ENCODE results near the gene RHBDD1. TPM values are rescaled to one million over a fixed set of nuclear protein-coding genes. Genes with fewer than 3 reads are reported as not detected.
"Not testable (repeated sequence)": the region's sequence is repeated elsewhere in the genome, so short reads cannot be mapped to it uniquely, and the experiment has no call there.

The RHBDD1 gene
- total RNA-seq, 2 experiments from 2014 or later = 33.1 to 44.9 TPM

DNA sequence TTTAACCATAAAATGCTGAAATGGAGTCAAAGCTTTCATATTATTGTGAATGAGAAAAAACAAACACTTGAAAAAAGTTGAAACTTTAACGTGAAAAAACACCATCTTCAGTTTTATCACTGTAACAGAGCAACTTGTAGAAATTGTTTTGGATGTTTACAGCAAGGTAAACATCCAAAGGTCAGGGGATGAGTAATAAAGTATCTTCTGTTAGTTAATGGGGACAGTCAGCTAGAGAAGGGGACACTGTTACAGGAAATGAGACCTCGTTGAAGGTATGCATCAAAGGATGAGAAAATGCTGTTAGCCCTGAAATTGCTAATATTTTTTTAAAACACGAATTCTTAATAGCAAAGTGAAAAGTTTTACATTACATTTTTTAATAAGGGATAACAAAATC is 2.9 kb downstream of the RHBDD1 start:
- Mint-ChIP-seq H3K36me3 (peaks cover 35% of the 10 kb centered on the region), H3K4me1 (peaks cover 51% of the 10 kb centered on the region), H3K27me3 (no peaks in the 10 kb centered on the region), H3K27ac (peak overlapping the region; percentile 98), H3K9me3 (peaks cover 11% of the 10 kb centered on the region), H3K4me3 (peak overlapping the region; percentile 91)
- no peak for DNase-seq
- POLR2A ChIA-PET = interaction anchor here (1.2 to 1.8 kb wide), 2 partner anchors 38 to 39 kb away, joined by 5 read pairs; partner anchors contain the start of gene IRS1
- ATAC-seq (ENCODE audit: low read depth) = no peak

DNA sequence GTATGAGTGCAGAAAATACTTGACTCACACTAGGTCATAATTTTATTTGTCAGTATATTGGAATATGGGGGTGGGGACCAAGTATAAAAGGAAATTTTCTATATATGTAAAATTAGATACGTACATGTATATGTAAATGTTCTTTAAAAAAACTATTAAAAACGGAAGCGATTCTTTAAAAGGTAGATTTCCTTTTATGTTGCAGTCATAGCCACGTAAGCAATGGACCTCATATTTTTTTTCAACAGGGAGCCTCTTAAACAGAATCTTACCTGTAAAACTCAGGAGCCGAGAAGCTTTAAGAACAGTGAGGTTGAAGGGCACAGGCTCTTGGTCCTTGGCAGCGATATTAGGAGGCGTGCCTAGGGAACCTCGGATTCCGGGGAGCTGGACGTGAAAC is 3.3 kb downstream of the RHBDD1 start:
- peaks cover 11% of the 10 kb centered on the region for H3K9me3 Mint-ChIP-seq
- peak overlapping the region; percentile 98 for H3K27ac Mint-ChIP-seq
- no peaks in the 10 kb centered on the region for H3K27me3 Mint-ChIP-seq
- DNase-seq (no peak), ATAC-seq (ENCODE audit: low read depth) (no peak)
- POLR2A ChIA-PET = interaction anchor here (0.7 to 1.2 kb wide), 2 partner anchors 39 to 145 kb away, joined by 3 to 5 read pairs; partner anchors contain the start of gene IRS1
- peak overlapping the region; percentile 91 for H3K4me3 Mint-ChIP-seq
- H3K36me3 Mint-ChIP-seq = peaks cover 38% of the 10 kb centered on the region
- peaks cover 49% of the 10 kb centered on the region for H3K4me1 Mint-ChIP-seq

DNA sequence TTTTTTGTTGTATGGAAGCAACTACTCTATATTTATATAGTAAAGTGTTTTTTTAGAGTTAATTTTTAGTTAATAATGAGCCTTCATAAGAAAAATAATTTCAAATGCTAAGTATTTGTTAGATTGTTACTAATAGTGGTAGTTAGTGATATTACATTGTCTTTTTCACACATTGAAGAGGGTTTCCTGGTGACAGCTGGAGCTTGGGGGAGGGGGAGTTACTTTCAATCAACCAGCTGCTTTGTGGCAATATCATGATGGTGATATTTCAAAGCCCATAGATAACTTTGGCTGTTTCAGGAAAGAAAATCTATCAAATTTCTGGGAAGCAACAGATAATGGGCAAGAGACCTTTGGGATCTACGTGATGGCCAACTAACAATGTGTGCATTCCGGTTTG is 4.1 kb downstream of the RHBDD1 start:
- ATAC-seq (ENCODE audit: low read depth) = no peak
- Mint-ChIP-seq H3K4me1 (peaks cover 47% of the 10 kb centered on the region), H3K36me3 (peaks cover 38% of the 10 kb centered on the region), H3K4me3 (no peak overlapping the region), H3K9me3 (peaks cover 11% of the 10 kb centered on the region), H3K27me3 (no peaks in the 10 kb centered on the region), H3K27ac (no peak overlapping the region)
- POLR2A ChIA-PET = interaction anchor here (0.7 to 1.2 kb wide), 2 partner anchors 40 to 144 kb away, joined by 3 to 5 read pairs; partner anchors contain the start of gene IRS1
- DNase-seq = no peak

DNA sequence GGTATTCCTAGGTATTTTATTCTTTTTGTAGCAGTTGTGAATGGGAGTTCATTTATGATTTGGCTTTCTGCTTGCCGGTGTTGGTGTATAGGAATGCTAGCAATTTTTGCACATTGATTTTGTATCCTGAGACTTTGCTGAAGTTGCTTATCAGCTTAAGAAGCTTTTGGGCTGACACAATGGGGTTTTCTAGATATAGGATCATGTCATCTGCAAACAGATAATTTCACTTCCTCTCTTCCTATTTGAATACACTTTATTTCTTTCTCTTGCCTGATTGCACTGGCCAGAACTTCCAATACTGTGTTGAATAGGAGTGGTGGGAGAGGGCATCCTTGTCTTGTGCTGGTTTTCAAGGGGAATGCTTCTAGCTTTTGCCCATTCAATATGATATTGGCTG is 7.1 kb downstream of the RHBDD1 start:
- POLR2A ChIA-PET; DNase-seq; H3K27ac Mint-ChIP-seq; H3K4me3 Mint-ChIP-seq; ATAC-seq (ENCODE audit: low read depth); H3K27me3 Mint-ChIP-seq: not testable (repeated sequence)
- Mint-ChIP-seq H3K9me3 (peaks cover 11% of the 10 kb centered on the region), H3K4me1 (peaks cover 37% of the 10 kb centered on the region), H3K36me3 (peaks cover 38% of the 10 kb centered on the region)

DNA sequence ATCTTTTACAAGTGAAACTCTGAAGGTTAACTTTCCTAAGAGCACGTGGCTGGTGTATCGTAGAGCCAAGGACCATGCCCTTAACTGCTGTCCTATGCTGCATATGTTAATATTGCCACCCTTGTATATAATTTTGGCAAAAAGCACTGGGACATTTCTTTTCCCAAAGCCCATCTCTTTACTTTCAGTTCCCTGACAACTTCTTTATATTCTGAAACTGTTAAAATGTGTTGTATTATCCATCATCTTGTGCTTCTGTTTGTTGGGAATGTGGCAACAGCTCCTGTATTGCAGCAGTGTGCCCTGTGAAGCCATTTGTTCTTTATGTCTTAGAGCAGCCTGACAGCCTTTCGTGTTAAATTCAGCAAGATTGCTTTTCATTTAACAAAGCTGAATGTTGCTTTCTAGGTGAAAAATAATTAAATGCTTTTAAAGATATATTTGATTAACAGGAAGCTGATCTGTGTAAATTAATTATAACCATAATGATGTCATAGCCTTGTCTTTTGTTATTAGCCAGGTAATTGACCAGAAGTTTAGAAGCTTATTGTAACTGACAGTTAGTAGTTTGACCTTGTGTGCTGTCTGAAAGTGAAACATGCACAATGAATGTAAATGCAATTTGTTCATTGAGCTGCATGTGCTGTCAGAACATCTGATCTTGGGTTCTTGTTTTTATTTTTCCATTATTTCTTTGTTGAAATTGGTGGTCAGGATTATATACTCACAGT is 9.7 kb downstream of the RHBDD1 start:
- H3K36me3 Mint-ChIP-seq = peaks cover 31% of the 10 kb centered on the region
- no peak overlapping the region for H3K4me3 Mint-ChIP-seq
- H3K27me3 Mint-ChIP-seq = no peaks in the 10 kb centered on the region
- ATAC-seq (ENCODE audit: low read depth) (no peak), DNase-seq (no peak)
- peaks cover 11% of the 10 kb centered on the region for H3K9me3 Mint-ChIP-seq
- POLR2A ChIA-PET = no interaction called here
- peaks cover 18% of the 10 kb centered on the region for H3K4me1 Mint-ChIP-seq
- H3K27ac Mint-ChIP-seq = no peak overlapping the region

DNA sequence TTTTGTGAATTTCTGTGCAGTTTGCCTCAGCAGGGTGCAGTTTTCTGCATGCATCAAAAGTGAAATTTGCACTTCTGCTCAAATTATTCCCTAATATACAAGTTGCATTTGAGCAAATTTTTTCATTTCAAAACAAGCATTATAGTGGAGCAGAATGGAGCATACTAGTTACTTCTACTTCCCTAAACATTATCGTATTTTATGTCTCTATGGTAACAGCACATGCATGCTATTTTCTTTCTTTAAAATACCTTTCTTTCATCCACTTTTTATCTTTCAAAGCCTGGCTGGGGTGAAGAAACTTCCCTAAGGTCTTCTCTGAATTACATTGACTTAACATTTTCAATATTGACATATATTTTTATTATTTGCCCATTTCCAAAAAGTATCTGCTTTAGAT is 11.2 kb downstream of the RHBDD1 start:
- H3K4me1 Mint-ChIP-seq = peaks cover 12% of the 10 kb centered on the region
- ATAC-seq (ENCODE audit: low read depth) (no peak), DNase-seq (no peak)
- POLR2A ChIA-PET = no interaction called here
- peaks cover 8% of the 10 kb centered on the region for H3K9me3 Mint-ChIP-seq
- H3K4me3 Mint-ChIP-seq = no peak overlapping the region
- peaks cover 28% of the 10 kb centered on the region for H3K36me3 Mint-ChIP-seq
- H3K27ac Mint-ChIP-seq = no peak overlapping the region
- H3K27me3 Mint-ChIP-seq = no peaks in the 10 kb centered on the region

DNA sequence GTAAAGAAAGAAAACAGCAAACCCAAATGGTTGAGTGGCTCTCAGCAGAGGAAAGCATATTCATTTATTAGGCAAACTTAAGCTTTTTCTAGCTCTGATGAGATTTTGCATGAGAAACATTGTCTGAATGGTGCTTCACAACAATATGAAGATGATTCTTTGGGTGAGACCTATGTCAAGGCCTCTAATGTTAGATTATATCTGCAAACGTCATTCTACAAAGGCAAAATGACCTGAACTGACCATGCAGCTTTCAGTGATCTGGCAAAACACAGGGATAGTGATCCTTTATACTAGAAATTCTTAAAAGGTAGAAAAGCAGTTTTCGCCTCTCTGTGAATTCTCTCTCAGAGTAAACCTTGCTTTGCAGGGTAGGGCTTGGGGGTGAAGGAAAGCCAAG is 11.7 kb downstream of the RHBDD1 start:
- no peak overlapping the region for H3K4me3 Mint-ChIP-seq
- ATAC-seq (ENCODE audit: low read depth) = no peak
- peaks cover 24% of the 10 kb centered on the region for H3K36me3 Mint-ChIP-seq
- POLR2A ChIA-PET = no interaction called here
- no peaks in the 10 kb centered on the region for H3K27me3 Mint-ChIP-seq
- DNase-seq = no peak
- peaks cover 5% of the 10 kb centered on the region for H3K9me3 Mint-ChIP-seq
- H3K4me1 Mint-ChIP-seq = peaks cover 12% of the 10 kb centered on the region
- no peak overlapping the region for H3K27ac Mint-ChIP-seq

DNA sequence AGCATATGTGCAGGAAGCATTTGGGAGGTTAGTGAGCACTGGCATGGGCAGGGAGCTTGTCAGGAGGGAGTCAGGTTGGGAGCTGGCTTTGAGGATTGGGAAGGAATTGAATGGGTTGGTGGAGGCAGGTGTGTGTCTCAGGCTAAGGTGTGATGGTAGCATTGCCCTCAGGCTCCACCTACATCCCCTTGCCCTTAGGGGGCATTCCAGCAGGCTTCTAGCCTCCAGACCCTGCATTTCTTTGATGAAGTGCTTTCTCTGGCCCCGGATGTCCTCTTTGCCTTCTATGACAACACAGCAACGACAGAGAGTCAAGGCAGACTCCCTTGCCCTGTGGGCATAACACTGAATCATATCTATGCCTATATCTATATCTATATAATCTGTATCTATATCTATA is 13.5 kb downstream of the RHBDD1 start:
- Mint-ChIP-seq H3K27me3 (no peaks in the 10 kb centered on the region), H3K4me1 (peaks cover 3% of the 10 kb centered on the region), H3K9me3 (no peaks in the 10 kb centered on the region), H3K4me3 (no peak overlapping the region), H3K36me3 (peaks cover 12% of the 10 kb centered on the region), H3K27ac (no peak overlapping the region)
- POLR2A ChIA-PET = interaction anchor here (1.0 kb wide), 1 partner anchor 13 kb away, joined by 5 read pairs; no protein-coding TSS in a partner anchor
- no peak for ATAC-seq (ENCODE audit: low read depth)
- DNase-seq = no peak

DNA sequence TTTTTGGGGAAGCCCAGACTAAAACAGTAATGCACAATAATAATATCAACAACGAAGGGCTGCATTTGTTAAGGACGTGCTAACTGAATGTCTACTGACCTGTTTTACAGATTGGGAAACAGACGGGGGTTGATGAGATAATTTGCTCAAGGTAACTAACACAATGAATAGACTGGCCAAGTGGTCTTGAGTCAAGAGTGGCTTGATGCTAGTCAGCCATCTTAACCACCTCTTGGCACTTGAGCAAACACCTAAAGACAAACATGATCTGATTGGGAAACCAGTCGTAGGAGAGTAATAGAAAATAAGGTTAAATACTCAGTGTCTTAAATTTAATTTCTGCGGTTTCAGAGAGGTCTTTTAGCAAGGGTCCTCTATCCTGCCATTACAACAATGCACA is 14.2 kb downstream of the RHBDD1 start:
- ATAC-seq (ENCODE audit: low read depth) (no peak), DNase-seq (no peak)
- no peak overlapping the region for H3K27ac Mint-ChIP-seq
- H3K9me3 Mint-ChIP-seq = no peaks in the 10 kb centered on the region
- H3K36me3 Mint-ChIP-seq = peaks cover 12% of the 10 kb centered on the region
- peaks cover 3% of the 10 kb centered on the region for H3K4me1 Mint-ChIP-seq
- H3K27me3 Mint-ChIP-seq = no peaks in the 10 kb centered on the region
- POLR2A ChIA-PET = interaction anchor here (1.0 kb wide), 1 partner anchor 12 kb away, joined by 5 read pairs; no protein-coding TSS in a partner anchor
- H3K4me3 Mint-ChIP-seq = no peak overlapping the region

DNA sequence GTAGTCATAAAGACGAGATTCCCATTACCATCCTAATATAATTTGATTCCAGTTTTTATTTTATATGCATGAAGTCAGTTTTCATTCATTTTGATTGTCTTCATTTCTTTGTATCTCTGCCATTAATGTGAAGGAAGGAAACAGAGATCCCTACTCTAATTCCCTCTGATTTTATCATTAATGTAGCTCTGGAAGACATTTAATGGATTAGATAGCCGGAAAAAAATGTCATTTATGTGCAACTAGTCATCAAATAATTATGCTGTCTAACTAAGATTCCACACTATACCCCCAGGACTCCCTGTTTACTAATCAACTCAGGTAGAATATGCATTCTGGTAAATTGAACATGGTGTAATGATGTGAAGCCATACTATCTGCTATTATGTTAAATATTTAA is 19.9 kb downstream of the RHBDD1 start:
- Mint-ChIP-seq H3K4me1 (peaks cover 3% of the 10 kb centered on the region), H3K36me3 (peaks cover 16% of the 10 kb centered on the region), H3K4me3 (no peak overlapping the region), H3K9me3 (no peaks in the 10 kb centered on the region), H3K27me3 (no peaks in the 10 kb centered on the region), H3K27ac (no peak overlapping the region)
- ATAC-seq (ENCODE audit: low read depth) (no peak), DNase-seq (no peak)
- POLR2A ChIA-PET = no interaction called here

DNA sequence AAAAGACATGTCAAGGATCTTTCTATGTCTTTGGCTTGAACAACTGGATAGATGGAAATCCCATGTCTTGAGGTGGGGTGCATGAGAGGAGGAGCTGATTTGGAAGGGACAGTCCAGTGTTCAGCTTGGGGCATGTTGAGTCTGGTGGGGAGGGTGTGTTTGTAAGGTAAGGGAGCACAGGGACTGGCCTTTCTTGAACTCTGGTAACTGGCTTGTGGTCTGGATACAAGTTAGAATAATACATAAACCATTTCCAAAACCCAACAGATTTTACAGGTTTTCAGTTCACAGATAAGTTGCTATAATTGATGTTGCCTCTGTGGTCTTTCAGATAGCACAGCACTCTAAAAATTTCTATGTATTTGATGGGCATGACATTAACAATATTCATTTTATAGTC is 24.2 kb downstream of the RHBDD1 start:
- H3K27me3 Mint-ChIP-seq = no peaks in the 10 kb centered on the region
- H3K4me1 Mint-ChIP-seq = peaks cover 12% of the 10 kb centered on the region
- no peak for DNase-seq
- H3K27ac Mint-ChIP-seq = no peak overlapping the region
- H3K36me3 Mint-ChIP-seq = peaks cover 18% of the 10 kb centered on the region
- ATAC-seq (ENCODE audit: low read depth) = no peak
- no peaks in the 10 kb centered on the region for H3K9me3 Mint-ChIP-seq
- POLR2A ChIA-PET = no interaction called here
- no peak overlapping the region for H3K4me3 Mint-ChIP-seq

DNA sequence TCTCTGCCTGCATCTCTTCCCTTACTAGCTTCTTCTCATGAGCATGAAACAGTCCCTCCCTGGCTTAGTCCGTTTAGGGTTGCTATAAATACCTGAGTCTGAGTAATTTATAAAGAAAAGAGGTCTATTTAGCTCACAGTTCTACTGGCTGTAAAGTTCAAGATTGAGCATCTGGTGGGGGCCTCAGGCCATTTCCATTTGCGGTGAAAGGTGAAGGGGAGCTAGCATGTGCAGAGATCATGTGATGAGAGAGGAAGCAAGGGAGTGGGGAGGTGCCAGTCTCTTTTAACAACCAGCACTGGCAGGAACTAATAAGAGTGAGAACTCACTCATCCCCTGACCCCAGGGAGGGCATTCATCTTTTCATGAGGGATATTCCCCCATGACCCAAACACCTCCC is 26.8 kb downstream of the RHBDD1 start:
- Mint-ChIP-seq H3K27ac (no peak overlapping the region), H3K27me3 (no peaks in the 10 kb centered on the region), H3K36me3 (peaks cover 20% of the 10 kb centered on the region), H3K4me1 (peaks cover 9% of the 10 kb centered on the region), H3K9me3 (no peaks in the 10 kb centered on the region), H3K4me3 (no peak overlapping the region)
- DNase-seq (no peak), ATAC-seq (ENCODE audit: low read depth) (no peak)
- POLR2A ChIA-PET = interaction anchor here (0.9 to 1.0 kb wide), 2 partner anchors 13 to 28 kb away, joined by 3 to 5 read pairs; no protein-coding TSS in a partner anchor

DNA sequence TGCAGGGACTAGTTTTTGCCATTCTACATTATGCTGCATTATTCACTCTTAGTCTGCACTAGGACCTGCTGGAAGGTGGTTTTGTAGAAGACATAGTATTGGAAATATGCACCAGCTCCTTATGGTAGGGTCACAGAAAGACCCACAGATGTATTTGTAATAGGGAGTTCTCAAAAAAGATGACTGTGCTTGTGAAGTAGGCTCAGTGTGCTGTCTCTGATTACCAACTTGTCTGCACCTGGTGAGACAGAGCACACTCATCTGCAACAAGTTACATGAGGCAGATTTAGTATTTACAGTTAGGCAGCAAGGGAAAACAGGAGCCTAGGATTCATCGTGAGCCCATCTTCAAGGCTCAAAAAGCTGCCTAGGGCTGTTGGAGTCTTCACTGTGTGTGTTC is 29.4 kb downstream of the RHBDD1 start:
- H3K27ac Mint-ChIP-seq = no peak overlapping the region
- peaks cover 12% of the 10 kb centered on the region for H3K4me1 Mint-ChIP-seq
- DNase-seq = no peak
- POLR2A ChIA-PET = no interaction called here
- no peaks in the 10 kb centered on the region for H3K9me3 Mint-ChIP-seq
- H3K36me3 Mint-ChIP-seq = peaks cover 29% of the 10 kb centered on the region
- ATAC-seq (ENCODE audit: low read depth) = no peak
- H3K4me3 Mint-ChIP-seq = no peak overlapping the region
- H3K27me3 Mint-ChIP-seq = no peaks in the 10 kb centered on the region

DNA sequence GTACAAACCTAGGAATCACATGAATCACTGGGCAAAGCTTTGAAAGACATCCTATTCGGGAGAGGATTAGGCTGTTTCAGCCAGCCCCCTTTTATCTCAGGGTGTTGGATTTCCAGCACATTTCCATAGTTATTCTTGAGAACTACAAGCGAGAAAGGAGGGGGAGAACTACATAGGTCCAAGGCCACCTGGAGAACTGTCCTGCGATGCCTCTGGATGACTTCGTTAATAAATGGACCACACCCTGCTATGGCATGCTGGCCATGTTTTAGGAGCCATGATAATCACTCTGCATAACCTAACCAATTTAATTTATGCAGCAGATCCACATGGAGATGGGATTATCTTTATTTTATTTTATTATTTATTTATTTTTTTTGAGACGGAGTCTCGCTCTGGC is 29.9 kb downstream of the RHBDD1 start:
- no peak for DNase-seq
- POLR2A ChIA-PET = no interaction called here
- no peak overlapping the region for H3K27ac Mint-ChIP-seq
- H3K36me3 Mint-ChIP-seq = peaks cover 33% of the 10 kb centered on the region
- no peak for ATAC-seq (ENCODE audit: low read depth)
- no peaks in the 10 kb centered on the region for H3K27me3 Mint-ChIP-seq
- H3K4me1 Mint-ChIP-seq = peaks cover 12% of the 10 kb centered on the region
- H3K4me3 Mint-ChIP-seq = no peak overlapping the region
- H3K9me3 Mint-ChIP-seq = no peaks in the 10 kb centered on the region
